HepG2 (cell line): ENCODE results near the gene BCL2L2. TPM values are rescaled to one million over a fixed set of nuclear protein-coding genes. Genes with fewer than 3 reads are reported as not detected.
A peak's percentile ranks its signal among the peaks of the same experiment; 100 is the strongest.

Experiments
- ATAD3A ChIP-seq: sonication (generic); formaldehyde crosslinking; IDR thresholded peaks from 2 replicates; pipeline ENCODE4 v1.4.0; 2020; ENCODE audit warnings: missing genetic modification reagents
- BRCA1 ChIP-seq: sonication (generic); formaldehyde crosslinking; IDR thresholded peaks from 2 replicates; pipeline ENCODE4 v1.4.0; 2020; ENCODE audit warnings: missing genetic modification reagents
- MED8 ChIP-seq: sonication (generic); formaldehyde crosslinking; IDR thresholded peaks from 2 replicates; pipeline ENCODE4 v1.8.1; 2023; ENCODE audit warnings: mild to moderate bottlenecking, missing genetic modification reagents; ENCODE audit not compliant: insufficient replicate concordance
- MXD4 ChIP-seq: IDR thresholded peaks from 2 replicates; pipeline ENCODE4 v1.6.1; 2016; ENCODE audit warnings: mild to moderate bottlenecking, missing biosample characterization, missing genetic modification reagents
- NFKB2 ChIP-seq: sonication (generic); formaldehyde crosslinking; IDR thresholded peaks from 2 replicates; pipeline ENCODE4 v1.4.0; 2020; ENCODE audit warnings: missing genetic modification reagents, borderline replicate concordance
- NR1H2 ChIP-seq: sonication (generic); formaldehyde crosslinking; IDR thresholded peaks from 2 replicates; pipeline ENCODE4 v1.8.1; 2022; ENCODE audit warnings: low read depth, missing genetic modification reagents, borderline replicate concordance
- PAX8 ChIP-seq: sonication (generic); formaldehyde crosslinking; IDR thresholded peaks from 2 replicates; pipeline ENCODE4 v1.8.0; 2022; ENCODE audit warnings: mild to moderate bottlenecking, missing genetic modification reagents, borderline replicate concordance
- SP2 ChIP-seq: sonication (generic); formaldehyde crosslinking; IDR thresholded peaks from 2 replicates; pipeline ENCODE4 v1.5.1; 2020; ENCODE audit warnings: mild to moderate bottlenecking, missing genetic modification reagents
- ZBTB20 ChIP-seq: sonication (generic); formaldehyde crosslinking; IDR thresholded peaks from 2 replicates; pipeline ENCODE4 v1.8.1; 2023; ENCODE audit warnings: missing genetic modification reagents, low read depth, mild to moderate bottlenecking, borderline replicate concordance
- ZFP36L2 ChIP-seq: sonication (generic); formaldehyde crosslinking; IDR thresholded peaks from 2 replicates; pipeline ENCODE4 v1.4.0; 2020; ENCODE audit warnings: missing genetic modification reagents
- ZFP82 ChIP-seq: sonication (generic); formaldehyde crosslinking; IDR thresholded peaks from 2 replicates; pipeline ENCODE4 v1.5.1; 2020; ENCODE audit warnings: mild to moderate bottlenecking, missing genetic modification reagents, borderline replicate concordance
- ZNF350 ChIP-seq: sonication (generic); formaldehyde crosslinking; IDR thresholded peaks from 2 replicates; pipeline ENCODE4 v1.4.0; 2020; ENCODE audit warnings: mild to moderate bottlenecking, low read depth, missing genetic modification reagents, borderline replicate concordance
- ZNF703 ChIP-seq: sonication (generic); formaldehyde crosslinking; IDR thresholded peaks from 2 replicates; pipeline ENCODE4 v1.5.1; 2020; ENCODE audit warnings: missing genetic modification reagents, mild to moderate bottlenecking, moderate library complexity, borderline replicate concordance
- ZNF878 ChIP-seq: sonication (generic); formaldehyde crosslinking; IDR thresholded peaks from 2 replicates; pipeline ENCODE4 v1.8.1; 2023; ENCODE audit warnings: mild to moderate bottlenecking, missing genetic modification reagents, moderate library complexity
- polyA plus RNA-seq, 8 experiments: library from polyadenylated mRNA; depleted of rRNA in 3 of 8; stranded (reverse) in 7 of 8; unstranded in 1 of 8; fragments of >200 nt; fragmentation: Illumina TruSeq in 4 of 8; extraction: Trizol in 4 of 8; gene quantifications; 2 replicates each; pipeline versions ENCODE4 v1.2.1 to v1.2.3, GENCODE V29; 2011 to 2016; ENCODE audit warnings: low read depth in 4 of 8, missing spikeins in 1 of 8, mixed read lengths in 1 of 8; ENCODE audit not compliant: insufficient read depth in 1 of 8
- total RNA-seq, 5 experiments: library from RNA; depleted of rRNA; stranded (reverse); fragments of >200 nt; fragmentation: Illumina TruSeq; extraction: Trizol; gene quantifications; 2 replicates each; pipeline ENCODE4 v1.2.3, GENCODE V29; 2016; ENCODE audit warnings: low read depth in 1 of 5
- TF ChIP-seq, protein P1 (sequence below): IDR thresholded peaks from 2 replicates; pipeline ENCODE4 v1.6.1; 2016
- TF ChIP-seq, protein P2 (sequence below): sonication (generic); formaldehyde crosslinking; IDR thresholded peaks from 2 replicates; pipeline ENCODE4 v1.8.1; 2023; ENCODE audit warnings: mild to moderate bottlenecking, missing genetic modification reagents
- TF ChIP-seq, protein P3 (sequence below): sonication (generic); formaldehyde crosslinking; IDR thresholded peaks from 2 replicates; pipeline ENCODE4 v1.5.0; 2020; ENCODE audit warnings: missing genetic modification reagents
- TF ChIP-seq, protein P4 (sequence below): sonication (generic); formaldehyde crosslinking; conservative IDR thresholded peaks from 2 replicates; pipeline ENCODE4 v1.5.0; 2020; ENCODE audit warnings: missing genetic modification reagents
- TF ChIP-seq, protein P5 (sequence below): sonication (generic); formaldehyde crosslinking; IDR thresholded peaks from 2 replicates; pipeline ENCODE4 v1.5.0; 2020; ENCODE audit warnings: mild to moderate bottlenecking, missing genetic modification reagents
- TF ChIP-seq, protein P6 (sequence below): sonication (generic); formaldehyde crosslinking; IDR thresholded peaks from 2 replicates; pipeline ENCODE4 v1.8.0; 2022; ENCODE audit warnings: low read depth, missing genetic modification reagents

Gene BCL2L2
- total and polyA plus RNA-seq, 2 of the 13 experiments (the other 11 are each of a cell fraction or from before 2014, with no cell fraction given) = 28.1 to 49.8 TPM

DNA sequence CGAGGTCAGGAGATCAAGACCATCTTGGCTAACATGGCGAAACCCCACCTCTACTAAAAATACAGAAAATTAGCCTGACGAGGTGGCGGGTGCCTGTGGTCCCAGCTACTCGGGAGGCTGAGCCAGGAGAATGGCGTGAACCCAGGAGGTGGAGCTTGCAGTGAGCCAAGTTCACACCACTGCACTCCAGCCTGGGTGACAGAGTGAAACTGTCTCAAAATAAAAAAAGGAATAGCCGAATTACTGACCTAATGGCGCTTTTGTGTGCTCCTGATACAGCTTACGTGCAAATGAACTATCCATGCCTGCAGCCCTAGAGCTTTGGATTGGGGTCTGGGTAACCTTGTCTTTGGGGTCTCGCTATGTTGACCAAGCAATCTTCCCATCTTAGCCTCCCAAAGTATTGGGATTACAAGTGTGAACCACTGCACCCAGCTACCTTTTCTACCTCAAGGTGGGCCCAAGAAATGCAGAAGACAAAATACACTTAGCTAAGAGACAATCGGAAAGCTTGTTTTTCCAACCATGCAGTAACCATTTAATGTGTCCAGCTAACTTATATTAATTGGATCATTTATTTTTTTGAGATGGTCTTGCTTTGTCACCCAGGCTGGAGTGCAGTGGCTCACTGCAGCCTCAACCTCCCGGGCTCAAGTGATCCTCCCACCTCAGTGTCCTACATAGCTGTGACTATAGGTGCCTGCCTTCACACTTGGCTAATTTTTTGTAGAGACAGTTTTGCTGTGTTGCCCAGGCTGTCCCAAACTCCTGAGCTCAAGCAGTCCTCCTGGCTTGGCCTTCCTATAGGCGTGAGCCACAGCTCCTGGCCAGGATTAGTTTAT lies 20.1 kb downstream of the BCL2L2 start (continued):
- TF ChIP-seq NFKB2 (CRISPR knock-in tag) (peak; percentile 45), SP2 (no peak), ZNF878 (CRISPR knock-in tag) (no peak), MED8 (CRISPR knock-in tag) (no peak), ATAD3A (no peak), ZBTB20 (CRISPR knock-in tag) (no peak), NR1H2 (no peak), ZNF703 (CRISPR knock-in tag) (no peak), PAX8 (CRISPR knock-in tag) (0 out of 2 replicates have a peak, but pooled peaks have one; percentile 49), BRCA1 (CRISPR knock-in tag) (no peak), ZNF350 (CRISPR knock-in tag) (no peak), ZFP36L2 (no peak), MXD4 (CRISPR knock-in tag) (no peak), ZFP82 (CRISPR knock-in tag) (no peak)
- TF ChIP-seq, protein P1, sequence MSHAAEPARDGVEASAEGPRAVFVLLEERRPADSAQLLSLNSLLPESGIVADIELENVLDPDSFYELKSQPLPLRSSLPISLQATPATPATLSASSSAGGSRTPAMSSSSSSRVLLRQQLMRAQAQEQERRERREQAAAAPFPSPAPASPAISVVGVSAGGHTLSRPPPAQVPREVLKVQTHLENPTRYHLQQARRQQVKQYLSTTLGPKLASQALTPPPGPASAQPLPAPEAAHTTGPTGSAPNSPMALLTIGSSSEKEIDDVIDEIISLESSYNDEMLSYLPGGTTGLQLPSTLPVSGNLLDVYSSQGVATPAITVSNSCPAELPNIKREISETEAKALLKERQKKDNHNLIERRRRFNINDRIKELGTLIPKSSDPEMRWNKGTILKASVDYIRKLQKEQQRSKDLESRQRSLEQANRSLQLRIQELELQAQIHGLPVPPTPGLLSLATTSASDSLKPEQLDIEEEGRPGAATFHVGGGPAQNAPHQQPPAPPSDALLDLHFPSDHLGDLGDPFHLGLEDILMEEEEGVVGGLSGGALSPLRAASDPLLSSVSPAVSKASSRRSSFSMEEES = no peak
- TF ChIP-seq, protein P2, sequence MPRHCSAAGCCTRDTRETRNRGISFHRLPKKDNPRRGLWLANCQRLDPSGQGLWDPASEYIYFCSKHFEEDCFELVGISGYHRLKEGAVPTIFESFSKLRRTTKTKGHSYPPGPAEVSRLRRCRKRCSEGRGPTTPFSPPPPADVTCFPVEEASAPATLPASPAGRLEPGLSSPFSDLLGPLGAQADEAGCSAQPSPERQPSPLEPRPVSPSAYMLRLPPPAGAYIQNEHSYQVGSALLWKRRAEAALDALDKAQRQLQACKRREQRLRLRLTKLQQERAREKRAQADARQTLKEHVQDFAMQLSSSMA (CRISPR knock-in tag) = no peak
- TF ChIP-seq, protein P3, sequence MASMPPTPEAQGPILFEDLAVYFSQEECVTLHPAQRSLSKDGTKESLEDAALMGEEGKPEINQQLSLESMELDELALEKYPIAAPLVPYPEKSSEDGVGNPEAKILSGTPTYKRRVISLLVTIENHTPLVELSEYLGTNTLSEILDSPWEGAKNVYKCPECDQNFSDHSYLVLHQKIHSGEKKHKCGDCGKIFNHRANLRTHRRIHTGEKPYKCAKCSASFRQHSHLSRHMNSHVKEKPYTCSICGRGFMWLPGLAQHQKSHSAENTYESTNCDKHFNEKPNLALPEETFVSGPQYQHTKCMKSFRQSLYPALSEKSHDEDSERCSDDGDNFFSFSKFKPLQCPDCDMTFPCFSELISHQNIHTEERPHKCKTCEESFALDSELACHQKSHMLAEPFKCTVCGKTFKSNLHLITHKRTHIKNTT (CRISPR knock-in tag) = no peak
- TF ChIP-seq, protein P4, sequence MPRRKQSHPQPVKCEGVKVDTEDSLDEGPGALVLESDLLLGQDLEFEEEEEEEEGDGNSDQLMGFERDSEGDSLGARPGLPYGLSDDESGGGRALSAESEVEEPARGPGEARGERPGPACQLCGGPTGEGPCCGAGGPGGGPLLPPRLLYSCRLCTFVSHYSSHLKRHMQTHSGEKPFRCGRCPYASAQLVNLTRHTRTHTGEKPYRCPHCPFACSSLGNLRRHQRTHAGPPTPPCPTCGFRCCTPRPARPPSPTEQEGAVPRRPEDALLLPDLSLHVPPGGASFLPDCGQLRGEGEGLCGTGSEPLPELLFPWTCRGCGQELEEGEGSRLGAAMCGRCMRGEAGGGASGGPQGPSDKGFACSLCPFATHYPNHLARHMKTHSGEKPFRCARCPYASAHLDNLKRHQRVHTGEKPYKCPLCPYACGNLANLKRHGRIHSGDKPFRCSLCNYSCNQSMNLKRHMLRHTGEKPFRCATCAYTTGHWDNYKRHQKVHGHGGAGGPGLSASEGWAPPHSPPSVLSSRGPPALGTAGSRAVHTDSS (CRISPR knock-in tag) = no peak
- TF ChIP-seq, protein P5, sequence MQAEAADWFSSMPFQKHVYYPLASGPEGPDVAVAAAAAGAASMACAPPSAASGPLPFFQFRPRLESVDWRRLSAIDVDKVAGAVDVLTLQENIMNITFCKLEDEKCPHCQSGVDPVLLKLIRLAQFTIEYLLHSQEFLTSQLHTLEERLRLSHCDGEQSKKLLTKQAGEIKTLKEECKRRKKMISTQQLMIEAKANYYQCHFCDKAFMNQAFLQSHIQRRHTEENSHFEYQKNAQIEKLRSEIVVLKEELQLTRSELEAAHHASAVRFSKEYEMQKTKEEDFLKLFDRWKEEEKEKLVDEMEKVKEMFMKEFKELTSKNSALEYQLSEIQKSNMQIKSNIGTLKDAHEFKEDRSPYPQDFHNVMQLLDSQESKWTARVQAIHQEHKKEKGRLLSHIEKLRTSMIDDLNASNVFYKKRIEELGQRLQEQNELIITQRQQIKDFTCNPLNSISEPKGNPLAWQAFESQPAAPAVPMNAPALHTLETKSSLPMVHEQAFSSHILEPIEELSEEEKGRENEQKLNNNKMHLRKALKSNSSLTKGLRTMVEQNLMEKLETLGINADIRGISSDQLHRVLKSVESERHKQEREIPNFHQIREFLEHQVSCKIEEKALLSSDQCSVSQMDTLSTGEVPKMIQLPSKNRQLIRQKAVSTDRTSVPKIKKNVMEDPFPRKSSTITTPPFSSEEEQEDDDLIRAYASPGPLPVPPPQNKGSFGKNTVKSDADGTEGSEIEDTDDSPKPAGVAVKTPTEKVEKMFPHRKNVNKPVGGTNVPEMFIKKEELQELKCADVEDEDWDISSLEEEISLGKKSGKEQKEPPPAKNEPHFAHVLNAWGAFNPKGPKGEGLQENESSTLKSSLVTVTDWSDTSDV = no peak
- TF ChIP-seq, protein P6, sequence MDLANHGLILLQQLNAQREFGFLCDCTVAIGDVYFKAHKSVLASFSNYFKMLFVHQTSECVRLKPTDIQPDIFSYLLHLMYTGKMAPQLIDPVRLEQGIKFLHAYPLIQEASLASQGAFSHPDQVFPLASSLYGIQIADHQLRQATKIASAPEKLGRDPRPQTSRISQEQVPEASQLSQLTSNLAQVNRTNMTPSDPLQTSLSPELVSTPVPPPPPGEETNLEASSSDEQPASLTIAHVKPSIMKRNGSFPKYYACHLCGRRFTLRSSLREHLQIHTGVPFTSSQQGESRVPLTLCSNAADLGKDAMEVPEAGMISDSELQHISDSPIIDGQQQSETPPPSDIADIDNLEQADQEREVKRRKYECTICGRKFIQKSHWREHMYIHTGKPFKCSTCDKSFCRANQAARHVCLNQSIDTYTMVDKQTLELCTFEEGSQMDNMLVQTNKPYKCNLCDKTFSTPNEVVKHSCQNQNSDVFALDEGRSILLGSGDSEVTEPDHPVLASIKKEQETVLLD (CRISPR knock-in tag) = no peak
